ENCODE measurements around the gene ST6GALNAC2. TPM values are rescaled to one million over a fixed set of nuclear protein-coding genes. Genes with fewer than 3 reads are reported as not detected.

Gene ST6GALNAC2
- total and polyA plus RNA-seq, 12 donors, result 0.50 to 37.8 (median 5.6) TPM

- H3K27ac ChIP-seq, result no peak overlapping the region
- DNase-seq, result no peak
- TF ChIP-seq POLR2A (IDR thresholded peaks at IDR 0.05) (no peak), CTCF (IDR thresholded peaks at IDR 0.05) (no peak)
- no peaks in the 10 kb centered on the region for H3K27me3 ChIP-seq
- H3K4me1 ChIP-seq (replicated peaks in 1 of 2), result no peaks in the 10 kb centered on the region
- 86 to 95% (median 89%) methylated on average over 9 of the region's 9 CpGs for WGBS, 4 donors
- intact Hi-C loops (cut with DNase I), result no loop called here
- no peak overlapping the region for H3K4me3 ChIP-seq
- H3K9me3 ChIP-seq (replicated peaks in 1 of 3), result no peaks in the 10 kb centered on the region
- no peaks in the 10 kb centered on the region for H3K36me3 ChIP-seq (replicated peaks in 1 of 2)
Observed at GRCh38 chr17:76576189-76576588, 9.5 kb downstream of the ST6GALNAC2 start.

GRCh38 chr17:76575570-76575969, 10.1 kb downstream of the ST6GALNAC2 start:
- H3K4me3 ChIP-seq, result no peak overlapping the region
- no peak for DNase-seq
- 72 to 84% (median 76%) methylated on average over 2 to 5 of the region's 5 CpGs for WGBS, 4 donors
- no peaks in the 10 kb centered on the region for H3K27me3 ChIP-seq
- no peaks in the 10 kb centered on the region for H3K36me3 ChIP-seq (replicated peaks in 1 of 2)
- H3K27ac ChIP-seq, result no peak overlapping the region
- TF ChIP-seq CTCF (IDR thresholded peaks at IDR 0.05) (no peak), POLR2A (IDR thresholded peaks at IDR 0.05) (no peak)
- no peaks in the 10 kb centered on the region for H3K9me3 ChIP-seq (replicated peaks in 1 of 3)
- intact Hi-C loops (cut with DNase I), result no loop called here
- no peaks in the 10 kb centered on the region for H3K4me1 ChIP-seq (replicated peaks in 1 of 2)

- Histone ChIP-seq H3K27me3 (no peaks in the 10 kb centered on the region), H3K9me3 (replicated peaks in 1 of 3) (no peaks in the 10 kb centered on the region), H3K4me3 (no peak overlapping the region), H3K27ac (no peak overlapping the region), H3K36me3 (replicated peaks in 1 of 2) (no peaks in the 10 kb centered on the region), H3K4me1 (replicated peaks in 1 of 2) (peaks cover 7 to 10% of the 10 kb centered on the region in 2 donors)
- WGBS, 4 donors, result 92 to 96% (median 94%) methylated on average over 11 of the region's 11 CpGs
- no peak for TF ChIP-seq CTCF (IDR thresholded peaks at IDR 0.05)
- TF ChIP-seq POLR2A (IDR thresholded peaks at IDR 0.05), result no peak
- intact Hi-C loops (cut with DNase I), result no loop called here
- DNase-seq, result no peak
Observed at GRCh38 chr17:76574166-76574565, 11.5 kb downstream of the ST6GALNAC2 start.

- Histone ChIP-seq H3K27ac (no peak overlapping the region), H3K9me3 (replicated peaks in 1 of 3) (no peaks in the 10 kb centered on the region), H3K27me3 (no peaks in the 10 kb centered on the region), H3K36me3 (replicated peaks in 1 of 2) (no peaks in the 10 kb centered on the region), H3K4me3 (no peak overlapping the region), H3K4me1 (replicated peaks in 1 of 2) (peaks cover 7 to 10% of the 10 kb centered on the region in 2 donors)
- TF ChIP-seq CTCF (IDR thresholded peaks at IDR 0.05), result no peak
- TF ChIP-seq POLR2A (IDR thresholded peaks at IDR 0.05), result no peak
- DNase-seq, result no peak
- WGBS, 4 donors, result 91 to 100% (median 95%) methylated on average over 1 to 10 of the region's 10 CpGs
- intact Hi-C loops (cut with DNase I), result no loop called here
Observed at GRCh38 chr17:76573096-76573495, 12.6 kb downstream of the ST6GALNAC2 start.

All from adrenal gland (tissue), 12 donors.